GM19463 (cell line): Measurements from ENCODE around the gene RAB8A.

Source experiments
- ATAC-seq: cut with Tn5 transposase; IDR thresholded peaks from one replicate; pipeline ENCODE4 v1.9.1; 2021; ENCODE audit warnings: mild to moderate bottlenecking, moderate library complexity; ENCODE audit not compliant: unreplicated experiment

RAB8A gene

DNA sequence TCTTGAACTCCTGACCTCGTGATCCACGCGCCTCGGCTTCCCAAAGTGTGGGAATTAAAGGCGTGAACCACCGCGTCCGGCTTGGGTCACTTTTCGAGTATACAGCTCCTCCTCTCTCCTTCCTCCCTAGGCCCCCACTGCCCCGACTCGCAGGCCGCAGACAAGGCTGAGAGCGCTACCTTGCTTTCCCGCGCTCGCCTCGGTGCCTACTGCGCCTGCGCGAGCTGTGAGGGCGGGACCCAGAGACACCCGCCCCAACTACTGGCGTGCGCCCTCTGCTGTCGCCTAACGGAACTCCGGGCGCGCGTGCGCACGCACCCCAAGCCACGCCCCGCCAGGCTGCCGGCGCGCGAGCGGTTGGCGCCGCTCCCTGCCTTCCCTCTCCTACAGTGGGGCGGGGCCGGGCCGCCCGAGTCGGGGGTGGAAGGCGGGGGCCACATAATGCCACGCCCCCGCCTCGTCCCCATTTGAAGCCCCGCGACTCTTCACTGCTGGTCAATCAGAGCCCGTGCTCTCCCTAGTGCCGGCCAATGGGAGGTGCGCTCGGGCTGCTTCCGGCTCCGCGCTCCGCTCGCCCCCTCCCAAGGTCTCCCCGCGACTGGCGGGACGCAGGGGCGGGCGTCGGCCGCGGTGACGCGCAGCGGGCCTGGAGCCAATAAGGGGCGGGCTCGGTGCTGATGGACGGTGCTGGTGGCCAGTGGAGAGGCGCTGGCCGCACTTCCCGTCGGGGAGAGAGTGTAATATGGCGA lies at the start of gene RAB8A:
TSS of gene RAB8A (plus strand) at position 730 of the 749 bp plus-strand sequence. CDS start at position 743, 13 bp downstream.
- ATAC-seq, result peak; percentile 87

DNA sequence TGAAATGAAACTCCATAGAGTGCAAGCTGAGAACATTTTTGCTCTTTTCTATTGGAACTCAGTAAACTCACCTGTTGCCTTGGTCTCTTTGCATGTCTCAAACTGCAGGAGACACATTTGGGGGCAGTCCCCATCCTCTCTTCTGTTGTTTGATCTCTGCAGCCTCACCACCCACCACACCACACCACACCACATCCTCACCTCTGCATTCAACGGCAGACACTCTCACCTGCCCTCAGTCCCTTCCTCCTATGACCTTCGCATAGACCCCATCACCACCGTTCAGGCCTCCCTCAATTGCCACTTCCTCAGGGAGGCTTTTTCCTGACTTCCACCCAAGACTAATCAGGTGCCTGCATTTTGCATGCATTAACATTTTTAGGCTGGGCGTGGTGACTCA lies 49.7 kb upstream of the RAB8A start:
- no peak for ATAC-seq

DNA sequence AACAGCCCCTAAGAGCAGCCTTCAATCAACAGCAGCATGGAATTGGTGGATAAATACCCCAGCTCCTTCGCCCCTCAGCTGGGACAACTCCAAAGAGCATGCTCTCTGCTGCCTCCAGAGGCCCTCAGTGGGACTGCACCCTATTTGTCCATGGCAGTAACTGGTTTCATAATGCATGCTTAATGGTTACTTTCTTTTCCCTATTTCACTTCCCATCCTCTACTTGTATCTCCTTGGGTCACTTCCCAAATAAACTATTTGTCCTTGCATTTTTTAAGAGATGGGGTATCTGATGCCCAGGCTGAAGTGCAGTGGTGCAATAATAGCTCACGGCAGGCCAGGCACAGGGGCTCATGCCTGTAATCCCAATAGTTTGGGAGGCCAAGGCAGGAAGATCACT lies 48.9 kb upstream of the RAB8A start:
- ATAC-seq, result no peak

DNA sequence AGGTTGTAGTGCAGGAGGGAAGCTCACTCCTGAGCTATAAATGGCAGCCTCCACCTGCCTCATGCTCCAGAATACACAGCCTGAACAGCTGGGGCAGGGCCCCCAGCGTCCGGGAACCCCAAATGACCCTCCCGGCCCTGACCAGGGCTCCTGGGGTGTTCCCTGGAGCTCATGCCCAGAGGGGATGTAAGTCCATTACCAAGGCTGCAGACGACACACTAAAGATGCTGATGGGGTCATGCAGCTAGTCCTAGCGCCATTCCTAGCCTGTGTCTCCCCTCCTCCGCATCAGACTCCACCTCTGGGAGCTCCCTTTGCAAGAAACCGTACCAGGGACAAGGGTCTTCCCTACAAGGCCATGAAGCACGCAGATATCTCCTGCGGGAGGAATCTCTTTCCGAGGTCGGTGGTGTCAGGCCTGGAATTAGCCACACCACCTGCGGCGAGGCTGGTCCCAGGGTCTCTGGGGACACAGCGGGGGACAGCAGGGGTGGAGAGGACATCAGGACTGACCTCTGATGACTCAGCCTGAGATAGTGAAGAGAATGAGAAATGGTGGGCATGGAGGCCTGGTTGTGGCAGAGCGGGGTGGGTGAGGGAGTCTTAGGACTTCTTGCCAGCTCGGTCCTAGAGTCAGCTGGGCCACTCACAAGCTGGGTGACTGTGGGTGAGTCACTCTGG lies 47.3 kb upstream of the RAB8A start:
- no peak for ATAC-seq

DNA sequence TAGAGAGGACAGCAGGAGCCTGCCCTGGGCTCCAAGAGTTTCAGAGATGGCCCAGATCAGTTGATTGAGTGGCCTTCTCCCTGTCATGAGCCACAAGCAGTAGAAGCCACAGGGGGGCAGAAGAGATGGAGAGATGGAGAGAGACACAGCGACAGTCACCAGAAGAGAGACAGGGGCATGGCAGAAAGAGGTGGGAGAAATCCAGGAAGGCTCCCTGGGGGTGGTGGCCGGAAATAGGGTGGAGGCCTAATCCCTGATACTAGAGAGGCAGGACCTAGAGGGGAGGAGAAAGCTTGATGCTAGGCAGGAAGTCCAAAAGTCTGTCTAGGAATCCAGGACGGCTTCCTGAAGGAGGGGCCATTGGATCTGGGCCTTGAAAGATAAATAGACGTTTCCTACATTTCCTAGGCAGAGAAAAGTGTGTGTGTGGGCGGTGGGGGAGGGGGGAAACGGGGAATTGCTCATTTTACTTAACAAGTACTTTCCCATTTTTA lies 45.0 kb upstream of the RAB8A start:
- ATAC-seq, result no peak

DNA sequence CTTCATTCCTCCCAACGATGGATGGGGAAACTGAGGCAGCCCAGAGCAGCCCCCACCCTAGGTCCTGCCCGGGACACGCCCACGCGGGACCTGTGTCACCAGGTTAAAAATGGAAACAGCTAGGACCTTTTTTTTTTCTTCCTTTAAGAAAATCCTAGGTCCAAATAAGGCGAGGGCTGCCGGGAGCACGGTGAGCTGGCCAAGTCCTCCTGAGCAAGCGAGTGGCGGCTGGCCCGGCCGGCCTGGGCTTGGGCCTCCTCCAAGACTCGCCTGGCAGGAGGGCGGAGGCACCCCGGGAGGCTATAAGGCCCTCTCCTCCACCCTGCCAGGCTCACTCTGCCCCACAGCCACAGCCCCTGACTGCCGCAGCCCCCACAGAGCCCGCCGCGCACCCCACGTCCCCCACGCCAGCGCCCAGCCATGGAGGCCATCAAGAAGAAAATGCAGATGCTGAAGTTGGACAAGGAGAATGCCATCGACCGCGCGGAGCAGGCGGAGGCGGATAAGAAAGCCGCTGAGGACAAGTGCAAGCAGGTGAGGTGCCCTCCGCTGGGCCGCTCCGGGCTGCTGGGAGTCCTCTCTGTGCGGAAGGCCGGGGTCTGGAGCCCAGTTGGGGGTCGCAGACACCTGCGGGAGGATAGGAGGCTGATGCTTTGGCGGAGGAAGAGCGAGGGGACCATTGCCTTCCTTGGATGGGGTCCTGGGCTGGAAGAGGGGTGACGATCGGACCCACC lies 44.3 kb upstream of the RAB8A start:
- ATAC-seq, result no peak

DNA sequence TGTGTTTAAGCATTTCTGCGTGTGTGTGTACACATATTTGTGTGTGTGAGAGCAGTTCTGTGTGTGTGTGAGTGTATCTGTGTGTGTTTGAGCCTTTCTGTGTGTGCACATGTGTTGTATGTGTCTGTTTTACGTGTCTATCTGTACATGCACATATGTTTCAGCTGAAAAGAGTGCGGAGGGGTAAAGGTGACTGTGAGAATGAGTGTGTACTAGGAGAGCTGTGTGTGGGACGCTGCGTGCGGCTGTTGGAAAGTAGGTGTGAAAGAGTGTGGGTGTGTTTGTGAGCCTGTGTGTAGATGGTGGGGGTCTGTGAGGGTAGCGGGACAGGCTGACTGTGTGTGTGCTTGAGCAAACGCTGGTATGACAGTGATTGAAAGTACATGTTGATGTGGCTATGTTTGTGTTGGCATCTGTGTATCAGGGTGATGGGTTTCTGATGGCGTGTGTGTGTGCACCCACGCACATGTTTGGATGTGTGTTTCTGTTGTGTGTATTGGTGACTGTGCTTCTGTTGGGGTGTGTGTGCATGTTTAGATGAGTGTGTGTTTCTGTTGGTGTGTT lies 42.9 kb upstream of the RAB8A start:
- no peak for ATAC-seq

DNA sequence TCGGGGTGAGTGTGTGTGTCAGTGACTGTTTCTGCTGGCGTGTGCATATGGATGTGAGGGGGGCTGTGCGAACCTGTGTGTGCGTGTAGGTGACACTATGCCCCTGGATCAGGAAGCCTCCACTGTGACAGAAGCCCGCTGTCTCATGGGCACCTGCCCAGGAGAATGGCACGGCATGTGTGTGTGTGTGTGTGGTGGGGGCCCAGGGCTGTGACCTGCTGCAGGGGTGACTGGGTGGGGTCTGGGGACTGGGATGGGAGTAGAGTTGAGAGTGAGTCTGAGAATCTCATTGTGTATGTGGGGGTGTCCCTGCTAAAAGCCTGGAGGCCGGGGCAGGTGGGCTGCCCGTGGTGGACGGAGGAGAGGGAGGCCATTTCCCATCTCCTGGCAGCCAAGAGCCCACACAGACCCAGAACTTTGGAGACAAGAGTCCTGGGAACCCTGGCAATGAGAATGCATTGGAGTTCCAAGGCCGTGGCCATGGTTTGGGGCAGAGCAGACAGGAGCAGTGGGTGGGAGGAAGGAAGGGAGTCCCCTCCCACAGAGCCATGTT lies 41.8 kb upstream of the RAB8A start:
- ATAC-seq, result no peak

DNA sequence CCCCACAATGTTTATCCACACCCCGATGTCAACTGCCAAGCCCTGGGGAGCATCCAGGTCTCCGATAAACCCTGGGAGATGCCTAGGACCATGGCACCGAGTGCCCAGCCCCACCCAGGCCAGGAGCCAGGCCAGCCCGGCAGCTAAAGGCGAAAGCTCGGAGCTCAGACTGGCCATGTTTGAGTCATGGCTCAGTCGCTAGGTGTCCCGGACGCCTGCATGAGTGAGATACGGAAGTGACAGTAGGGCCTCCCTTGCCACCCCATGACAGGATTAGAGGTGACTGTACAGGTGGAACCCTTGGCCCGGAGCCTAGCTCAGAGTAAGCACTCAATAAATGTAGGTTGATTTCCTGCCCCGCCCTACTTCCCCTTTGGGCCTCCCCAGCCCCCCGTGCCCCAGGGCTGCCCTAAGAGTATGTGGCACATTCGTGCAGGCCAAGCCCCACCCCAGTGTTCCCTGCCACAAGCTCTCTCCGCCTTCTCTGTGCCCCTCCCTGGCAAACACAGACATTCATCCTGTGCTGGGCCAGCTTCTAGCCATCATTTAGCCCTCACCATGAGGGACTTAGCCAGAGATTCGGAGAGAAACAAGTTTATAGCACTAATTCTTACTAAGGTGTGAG lies 41.2 kb upstream of the RAB8A start:
- ATAC-seq, result no peak

DNA sequence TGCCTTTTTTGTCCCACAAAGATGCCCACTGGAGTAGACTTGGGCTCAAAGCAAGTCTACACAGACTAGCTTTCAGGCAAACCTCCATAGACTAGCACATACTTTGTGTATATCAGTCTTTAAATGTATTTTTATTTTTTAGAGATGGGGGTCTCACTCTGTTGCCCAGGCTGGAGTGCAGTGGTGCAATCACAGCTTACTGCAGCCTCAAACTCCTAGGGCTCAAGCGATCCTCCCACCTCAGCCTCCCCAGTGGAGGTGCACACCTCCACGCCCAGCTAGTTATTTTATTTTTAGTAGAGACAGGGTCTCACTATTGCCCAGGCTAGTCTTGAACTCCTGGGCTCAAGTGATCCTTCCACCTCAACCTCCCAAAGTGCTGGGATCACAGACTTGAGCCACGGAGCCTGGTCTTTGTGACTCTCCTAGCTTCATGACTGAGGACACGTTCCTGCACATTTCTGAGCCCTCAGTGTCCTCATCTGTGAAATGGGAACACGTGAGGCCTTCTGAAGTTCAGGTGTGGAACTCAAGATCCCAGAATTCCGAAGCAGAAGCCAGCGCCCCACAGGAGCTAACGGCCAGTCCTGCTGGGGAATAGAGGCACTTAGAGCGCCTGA lies 40.5 kb upstream of the RAB8A start:
- no peak for ATAC-seq

DNA sequence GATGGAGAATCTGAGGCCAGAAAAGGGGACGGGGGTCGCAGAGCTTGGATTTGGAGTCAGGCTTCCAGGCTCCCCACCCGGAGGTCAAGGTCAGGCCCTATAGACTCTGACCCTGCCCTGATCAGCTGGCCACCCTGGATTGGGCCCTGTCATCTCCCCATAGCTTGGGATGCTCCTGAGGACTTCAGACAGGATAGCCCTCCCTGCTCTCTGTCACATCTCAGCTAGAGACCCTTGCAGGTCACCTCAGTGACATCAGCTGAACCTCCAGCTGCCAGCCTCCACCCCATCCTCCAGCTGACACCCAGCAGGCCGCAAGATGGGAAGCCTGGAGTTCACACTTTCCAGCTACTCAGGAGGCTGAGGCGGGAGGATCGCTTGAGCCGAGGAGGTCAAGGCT lies 38.2 kb upstream of the RAB8A start:
- no peak for ATAC-seq

DNA sequence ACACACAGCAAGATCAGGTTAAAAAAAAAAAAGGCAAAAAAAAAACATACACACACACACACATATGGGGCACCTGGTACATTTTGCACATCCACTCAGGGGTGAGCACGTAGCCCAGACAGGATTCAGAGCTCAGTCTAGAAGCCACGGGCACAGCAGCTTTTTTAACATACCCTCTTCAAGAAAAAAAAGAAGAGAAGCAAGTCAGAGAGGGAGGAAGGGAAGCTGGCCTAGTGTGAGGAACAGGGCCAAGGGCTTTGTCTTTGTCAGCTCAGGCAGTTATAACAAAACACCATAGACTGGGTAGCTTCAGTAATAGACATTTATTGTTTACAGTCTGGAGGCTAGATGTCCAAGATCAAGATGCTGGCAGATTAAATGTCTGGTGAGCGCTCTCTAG lies 37.7 kb upstream of the RAB8A start:
- ATAC-seq, result no peak

DNA sequence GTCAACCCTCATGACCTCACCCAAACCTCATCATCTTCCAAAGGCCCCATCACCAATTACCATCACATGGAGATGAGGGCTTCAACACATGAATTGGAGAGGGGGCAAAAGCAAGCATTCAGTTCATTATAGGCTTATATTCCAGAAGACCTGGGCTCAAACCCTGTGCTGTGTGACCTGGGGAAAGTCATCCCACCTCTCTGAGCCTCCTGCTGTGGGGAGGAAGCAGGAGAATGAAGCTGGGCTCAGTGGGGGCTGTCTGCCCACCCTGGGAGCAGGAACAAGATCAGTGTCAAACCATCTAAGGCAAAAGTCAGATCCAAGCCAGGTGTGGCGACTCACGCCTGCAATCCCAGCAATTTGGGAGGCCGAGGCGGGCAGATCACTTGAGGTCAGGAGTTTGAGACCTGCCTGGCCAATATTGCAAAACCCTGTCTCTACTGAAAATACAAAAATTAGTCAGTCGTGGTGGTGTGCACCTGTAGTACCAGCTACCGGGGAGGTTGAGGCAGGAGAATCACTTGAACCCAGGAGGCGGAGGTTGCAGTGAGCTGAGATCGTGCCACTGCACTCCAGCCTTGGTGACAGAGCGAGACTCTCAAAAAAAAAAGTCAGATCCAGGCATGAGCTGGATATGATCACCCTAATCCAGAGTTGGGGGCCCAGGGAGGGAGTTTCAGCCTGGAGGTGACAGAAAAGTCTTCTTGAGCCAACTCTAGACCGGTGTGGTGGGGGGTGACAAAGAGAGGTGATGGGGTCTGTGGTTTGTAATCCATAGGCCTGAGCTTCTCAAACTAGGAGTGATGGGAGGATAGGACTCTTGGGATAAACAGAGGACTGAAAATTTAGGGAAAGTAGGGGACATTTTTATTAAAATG lies 37.0 kb upstream of the RAB8A start:
- ATAC-seq, result no peak

DNA sequence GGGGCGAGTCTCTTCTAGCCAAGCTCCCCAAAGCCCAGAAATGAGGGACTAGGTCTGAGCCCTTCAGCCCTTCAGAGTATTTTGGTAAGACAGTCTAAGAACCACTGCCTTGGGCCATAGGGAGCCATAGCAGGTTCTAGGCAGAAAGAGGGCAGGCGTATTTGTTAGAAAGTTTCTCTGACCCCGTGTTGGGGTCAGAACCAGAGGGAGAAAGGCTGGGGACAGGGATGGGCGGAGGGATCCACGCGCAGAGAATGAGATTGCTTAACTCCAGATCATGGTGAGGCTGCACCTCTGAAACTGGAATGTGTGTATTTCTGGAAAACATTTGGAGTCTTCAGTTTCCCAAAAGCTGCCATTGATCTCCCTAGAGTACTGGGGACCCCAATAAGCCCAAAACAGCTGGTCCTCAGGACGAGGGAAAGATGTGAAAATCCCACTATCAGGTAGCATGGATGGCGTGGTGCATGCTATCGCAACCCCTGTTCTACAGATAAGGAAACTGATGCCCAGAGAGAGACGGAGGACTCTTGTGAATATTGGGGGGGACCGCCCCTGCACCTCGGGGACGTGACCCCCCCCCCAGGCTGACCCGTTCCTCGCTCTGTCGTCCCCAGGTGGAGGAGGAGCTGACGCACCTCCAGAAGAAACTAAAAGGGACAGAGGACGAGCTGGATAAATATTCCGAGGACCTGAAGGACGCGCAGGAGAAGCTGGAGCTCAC lies 36.1 kb upstream of the RAB8A start:
- ATAC-seq, result no peak

DNA sequence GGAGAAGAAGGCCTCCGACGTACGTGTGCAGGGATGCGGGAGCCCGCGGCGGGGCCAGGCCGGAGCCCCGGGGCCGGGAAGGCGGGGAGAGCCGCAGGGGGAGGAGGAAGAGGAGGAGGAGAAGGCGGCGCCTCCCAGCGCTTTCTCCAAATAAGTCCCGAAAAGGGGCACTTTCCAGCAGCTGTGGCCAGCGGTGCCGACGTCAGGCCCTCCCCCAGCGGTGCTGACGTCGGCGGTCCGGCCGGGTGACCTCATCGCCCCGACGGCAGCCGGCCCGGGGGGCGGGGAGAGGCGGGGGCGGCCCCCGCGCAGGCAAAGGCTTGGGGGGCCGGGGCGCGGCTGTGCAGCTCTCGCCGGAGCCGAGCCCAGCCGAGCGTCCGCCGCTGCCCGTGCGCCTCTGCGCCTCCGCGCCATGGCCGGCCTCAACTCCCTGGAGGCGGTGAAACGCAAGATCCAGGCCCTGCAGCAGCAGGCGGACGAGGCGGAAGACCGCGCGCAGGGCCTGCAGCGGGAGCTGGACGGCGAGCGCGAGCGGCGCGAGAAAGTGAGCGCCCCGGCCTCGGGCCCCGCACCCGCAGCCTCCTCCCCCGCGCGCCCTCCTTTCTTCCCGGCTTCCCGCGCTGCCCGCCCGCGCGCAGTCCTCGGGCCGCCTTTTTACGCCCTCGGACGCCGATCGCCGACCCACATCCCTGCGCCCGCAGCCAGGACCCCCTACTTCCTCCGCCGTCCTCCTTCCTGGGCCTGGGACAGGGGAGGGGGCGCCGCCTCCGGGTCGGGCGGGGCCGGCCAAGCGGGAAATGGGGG lies 35.3 kb upstream of the RAB8A start, which contains the start of gene TPM4:
TSS of gene TPM4 (plus strand) at position 342 of the 804 bp plus-strand sequence. CDS start at position 413, 71 bp downstream.
- peak; percentile 64 for ATAC-seq

DNA sequence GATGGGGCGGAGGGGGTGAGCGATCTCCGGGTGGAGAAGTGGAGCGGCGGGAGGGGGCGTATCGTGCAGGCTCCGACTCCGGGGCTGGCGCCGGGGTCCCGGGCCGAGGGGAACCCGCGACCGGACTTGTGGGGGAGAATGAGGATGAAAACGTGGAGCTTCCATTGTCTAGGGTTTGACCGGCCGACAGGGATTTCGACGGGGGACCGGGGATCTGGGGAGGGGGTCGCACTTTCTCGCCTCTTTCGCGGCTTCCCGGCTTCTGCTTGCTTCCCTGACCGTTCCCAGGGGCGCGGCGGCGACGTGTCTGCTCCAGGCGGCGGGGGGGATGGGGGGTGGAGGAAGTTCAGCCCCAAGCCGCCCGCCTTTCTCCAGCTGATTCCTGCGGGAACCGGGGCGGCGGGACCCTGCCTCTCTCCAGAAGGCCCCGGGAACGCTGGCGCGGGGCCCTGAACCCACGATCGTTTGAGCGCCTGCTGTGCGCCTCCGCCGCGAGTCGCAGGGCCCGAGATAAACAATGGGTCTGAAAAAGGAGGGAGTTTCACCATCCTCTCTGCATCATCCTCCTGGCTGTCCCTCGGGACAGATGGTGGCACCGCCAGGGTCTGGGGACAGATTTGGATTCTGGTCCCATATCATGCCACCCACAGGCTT lies 34.6 kb upstream of the RAB8A start:
- ATAC-seq, result no peak
